ENCODE results near the gene FBN2. TPM values are rescaled to one million over a fixed set of nuclear protein-coding genes. Genes with fewer than 3 reads are reported as not detected.
A peak's percentile ranks its signal among the peaks of the same experiment; 100 is the strongest.

FBN2 gene
- total RNA-seq, 1 experiment from 2014 or later = 0.34 TPM

GRCh38 chr5:128493657-128494329, 44.3 kb downstream of the FBN2 start:
- in situ Hi-C loops (cut with HindIII; ENCODE audit: low pct_unique_long_range_greater_than_20kb, low sequenced_read_pairs) = no loop called here
- no peak for DNase-seq (ENCODE audit: low read depth, low spot score)

GRCh38 chr5:128491291-128491690, 46.8 kb downstream of the FBN2 start:
- peak; percentile 19 for DNase-seq (ENCODE audit: low read depth, low spot score)
- in situ Hi-C loops (cut with HindIII; ENCODE audit: low pct_unique_long_range_greater_than_20kb, low sequenced_read_pairs) = no loop called here

GRCh38 chr5:128490761-128491160, 47.3 kb downstream of the FBN2 start:
- in situ Hi-C loops (cut with HindIII; ENCODE audit: low pct_unique_long_range_greater_than_20kb, low sequenced_read_pairs) = no loop called here

GRCh38 chr5:128487041-128487440, 51.0 kb downstream of the FBN2 start:
- DNase-seq (ENCODE audit: low read depth, low spot score) = no peak
- in situ Hi-C loops (cut with HindIII; ENCODE audit: low pct_unique_long_range_greater_than_20kb, low sequenced_read_pairs) = no loop called here

More at GRCh38 chr5:128490761-128491160, 47.3 kb downstream of the FBN2 start:
- DNase-seq (ENCODE audit: low read depth, low spot score) = no peak

- in situ Hi-C loops (cut with HindIII; ENCODE audit: low pct_unique_long_range_greater_than_20kb, low sequenced_read_pairs) = no loop called here
- no peak for DNase-seq (ENCODE audit: low read depth, low spot score)
These were observed 54.3 kb downstream of the FBN2 start for GRCh38 chr5:128483738-128484137.

GRCh38 chr5:128480906-128481633, 57.0 kb downstream of the FBN2 start:
- DNase-seq (ENCODE audit: low read depth, low spot score) = no peak
- in situ Hi-C loops (cut with HindIII; ENCODE audit: low pct_unique_long_range_greater_than_20kb, low sequenced_read_pairs) = no loop called here

GRCh38 chr5:128480158-128480557, 57.9 kb downstream of the FBN2 start:
- in situ Hi-C loops (cut with HindIII; ENCODE audit: low pct_unique_long_range_greater_than_20kb, low sequenced_read_pairs) = no loop called here
- DNase-seq (ENCODE audit: low read depth, low spot score) = no peak

- no peak for DNase-seq (ENCODE audit: low read depth, low spot score)
- in situ Hi-C loops (cut with HindIII; ENCODE audit: low pct_unique_long_range_greater_than_20kb, low sequenced_read_pairs) = no loop called here
These were observed 59.4 kb downstream of the FBN2 start for GRCh38 chr5:128478386-128479368.

- DNase-seq (ENCODE audit: low read depth, low spot score) = no peak
- in situ Hi-C loops (cut with HindIII; ENCODE audit: low pct_unique_long_range_greater_than_20kb, low sequenced_read_pairs) = no loop called here
These were observed 60.1 kb downstream of the FBN2 start for GRCh38 chr5:128477944-128478343.

- in situ Hi-C loops (cut with HindIII; ENCODE audit: low pct_unique_long_range_greater_than_20kb, low sequenced_read_pairs) = no loop called here
- no peak for DNase-seq (ENCODE audit: low read depth, low spot score)
These were observed 62.4 kb downstream of the FBN2 start for GRCh38 chr5:128475693-128476092.

- in situ Hi-C loops (cut with HindIII; ENCODE audit: low pct_unique_long_range_greater_than_20kb, low sequenced_read_pairs) = no loop called here
These were observed 65.1 kb downstream of the FBN2 start for GRCh38 chr5:128472919-128473318.

GRCh38 chr5:128472036-128472435, 66.0 kb downstream of the FBN2 start:
- no peak for DNase-seq (ENCODE audit: low read depth, low spot score)
- in situ Hi-C loops (cut with HindIII; ENCODE audit: low pct_unique_long_range_greater_than_20kb, low sequenced_read_pairs) = no loop called here

More at GRCh38 chr5:128472919-128473318, 65.1 kb downstream of the FBN2 start:
- DNase-seq (ENCODE audit: low read depth, low spot score) = no peak

GRCh38 chr5:128470663-128471062, 67.4 kb downstream of the FBN2 start:
- no peak for DNase-seq (ENCODE audit: low read depth, low spot score)
- in situ Hi-C loops (cut with HindIII; ENCODE audit: low pct_unique_long_range_greater_than_20kb, low sequenced_read_pairs) = no loop called here

GRCh38 chr5:128469912-128470311, 68.1 kb downstream of the FBN2 start:
- no peak for DNase-seq (ENCODE audit: low read depth, low spot score)
- in situ Hi-C loops (cut with HindIII; ENCODE audit: low pct_unique_long_range_greater_than_20kb, low sequenced_read_pairs) = no loop called here

- in situ Hi-C loops (cut with HindIII; ENCODE audit: low pct_unique_long_range_greater_than_20kb, low sequenced_read_pairs) = no loop called here
These were observed 71.1 kb downstream of the FBN2 start for GRCh38 chr5:128466980-128467379.

GRCh38 chr5:128466554-128466953, 71.5 kb downstream of the FBN2 start:
- DNase-seq (ENCODE audit: low read depth, low spot score) = no peak
- in situ Hi-C loops (cut with HindIII; ENCODE audit: low pct_unique_long_range_greater_than_20kb, low sequenced_read_pairs) = no loop called here

More at GRCh38 chr5:128466980-128467379, 71.1 kb downstream of the FBN2 start:
- DNase-seq (ENCODE audit: low read depth, low spot score) = no peak

- in situ Hi-C loops (cut with HindIII; ENCODE audit: low pct_unique_long_range_greater_than_20kb, low sequenced_read_pairs) = no loop called here
- DNase-seq (ENCODE audit: low read depth, low spot score) = no peak
These were observed 73.4 kb downstream of the FBN2 start for GRCh38 chr5:128464596-128464995.

GRCh38 chr5:128462330-128462729, 75.7 kb downstream of the FBN2 start:
- in situ Hi-C loops (cut with HindIII; ENCODE audit: low pct_unique_long_range_greater_than_20kb, low sequenced_read_pairs) = no loop called here
- no peak for DNase-seq (ENCODE audit: low read depth, low spot score)
